SH-SY5Y (cell line): ENCODE data around the gene ST7L.

ENCODE experiments used
- GATA2 ChIP-seq: IDR thresholded peaks from 2 replicates; pipeline ENCODE4 v1.6.1; 2011; ENCODE audit warnings: mild to moderate bottlenecking, low read depth, low read length
- GATA3 ChIP-seq: IDR thresholded peaks from 2 replicates; pipeline ENCODE4 v1.6.1; 2011; ENCODE audit warnings: low read depth, mild to moderate bottlenecking, low read length, moderate library complexity

DNA sequence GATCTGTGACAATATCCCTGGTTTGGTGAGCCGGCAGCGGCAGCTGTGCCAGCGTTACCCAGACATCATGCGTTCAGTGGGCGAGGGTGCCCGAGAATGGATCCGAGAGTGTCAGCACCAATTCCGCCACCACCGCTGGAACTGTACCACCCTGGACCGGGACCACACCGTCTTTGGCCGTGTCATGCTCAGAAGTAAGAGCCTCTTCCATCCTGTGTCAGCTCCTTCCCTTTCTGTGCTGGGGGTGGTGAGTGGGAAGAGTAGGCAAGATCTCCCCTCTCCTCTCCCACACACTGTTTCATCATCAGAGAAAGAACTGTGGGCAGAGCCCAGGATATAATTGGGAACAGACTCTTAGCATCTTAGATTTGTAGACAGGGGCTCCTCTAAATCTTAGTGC, 104.0 kb downstream of the ST7L start:
- TF ChIP-seq GATA2 = no peak
- TF ChIP-seq GATA3 = no peak
